NCI-H1417 treated with DMSO at 0.1 percent for 48 hours (cell line): ENCODE measurements around the gene CCS.
"Not testable (repeated sequence)": the region's sequence is repeated elsewhere in the genome, so short reads cannot be mapped to it uniquely, and the experiment has no call there.

Experiments used
- DNase-seq: peaks from one replicate; lab custom pipeline; 2025; lab: John Stamatoyannopoulos, UW

The CCS gene

DNA sequence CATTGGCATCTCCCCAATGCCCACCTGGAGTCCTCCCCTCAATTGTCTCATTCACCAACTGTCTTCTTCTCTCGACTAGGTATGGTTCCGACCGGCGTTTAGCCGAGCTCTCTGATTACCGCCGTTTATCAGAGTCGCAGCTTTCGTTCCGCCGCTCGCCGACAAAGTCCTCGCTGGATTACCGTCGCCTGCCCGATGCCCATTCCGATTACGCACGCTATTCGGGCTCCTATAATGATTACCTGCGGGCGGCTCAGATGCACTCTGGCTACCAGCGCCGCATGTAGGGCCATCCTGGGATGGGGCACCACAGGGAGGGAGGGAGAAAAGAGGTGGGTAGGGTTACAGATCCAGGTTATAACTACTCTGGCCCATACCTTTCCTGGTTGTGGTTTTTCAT is 33.4 kb downstream of the CCS start:
- DNase-seq: no peak

GRCh38 chr11:66626926-66627325 is 33.9 kb downstream of the CCS start:
- DNase-seq: no peak

DNA sequence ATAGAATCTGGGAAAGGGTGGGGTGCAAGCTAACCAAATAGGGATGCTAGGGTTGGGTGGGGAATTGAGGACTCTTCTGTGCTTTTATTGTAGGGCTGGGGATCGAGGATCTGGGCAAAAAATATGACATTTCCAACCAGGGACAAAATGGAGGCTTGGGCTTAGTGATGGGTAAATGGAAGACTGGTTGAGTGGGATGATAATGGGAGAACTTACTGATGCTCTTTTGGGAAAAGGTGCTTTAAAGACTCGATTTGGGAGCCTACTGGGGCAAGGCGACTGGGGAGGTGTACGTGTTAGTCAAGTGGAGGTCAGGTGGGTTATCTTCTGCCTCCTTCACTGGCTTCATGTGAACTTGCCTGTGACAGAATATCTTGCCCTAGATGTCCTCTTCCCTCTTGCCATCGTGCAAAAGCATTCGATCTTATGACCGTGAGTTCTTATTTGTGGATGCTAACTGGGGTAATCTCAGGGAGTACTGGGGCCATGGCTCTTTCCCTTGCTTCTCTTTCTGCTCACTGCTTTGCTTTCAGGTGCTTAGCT is 35.1 kb downstream of the CCS start:
- DNase-seq: no peak

GRCh38 chr11:66629356-66629755 is 36.4 kb downstream of the CCS start:
- no peak for DNase-seq

GRCh38 chr11:66631883-66632282 is 38.9 kb downstream of the CCS start:
- DNase-seq: no peak

- DNase-seq: no peak
Measured at GRCh38 chr11:66632952-66633351, 40.0 kb downstream of the CCS start.

GRCh38 chr11:66636411-66636810 is 43.4 kb downstream of the CCS start:
- no peak for DNase-seq

GRCh38 chr11:66637557-66638176 is 44.7 kb downstream of the CCS start:
- DNase-seq: no peak

DNA sequence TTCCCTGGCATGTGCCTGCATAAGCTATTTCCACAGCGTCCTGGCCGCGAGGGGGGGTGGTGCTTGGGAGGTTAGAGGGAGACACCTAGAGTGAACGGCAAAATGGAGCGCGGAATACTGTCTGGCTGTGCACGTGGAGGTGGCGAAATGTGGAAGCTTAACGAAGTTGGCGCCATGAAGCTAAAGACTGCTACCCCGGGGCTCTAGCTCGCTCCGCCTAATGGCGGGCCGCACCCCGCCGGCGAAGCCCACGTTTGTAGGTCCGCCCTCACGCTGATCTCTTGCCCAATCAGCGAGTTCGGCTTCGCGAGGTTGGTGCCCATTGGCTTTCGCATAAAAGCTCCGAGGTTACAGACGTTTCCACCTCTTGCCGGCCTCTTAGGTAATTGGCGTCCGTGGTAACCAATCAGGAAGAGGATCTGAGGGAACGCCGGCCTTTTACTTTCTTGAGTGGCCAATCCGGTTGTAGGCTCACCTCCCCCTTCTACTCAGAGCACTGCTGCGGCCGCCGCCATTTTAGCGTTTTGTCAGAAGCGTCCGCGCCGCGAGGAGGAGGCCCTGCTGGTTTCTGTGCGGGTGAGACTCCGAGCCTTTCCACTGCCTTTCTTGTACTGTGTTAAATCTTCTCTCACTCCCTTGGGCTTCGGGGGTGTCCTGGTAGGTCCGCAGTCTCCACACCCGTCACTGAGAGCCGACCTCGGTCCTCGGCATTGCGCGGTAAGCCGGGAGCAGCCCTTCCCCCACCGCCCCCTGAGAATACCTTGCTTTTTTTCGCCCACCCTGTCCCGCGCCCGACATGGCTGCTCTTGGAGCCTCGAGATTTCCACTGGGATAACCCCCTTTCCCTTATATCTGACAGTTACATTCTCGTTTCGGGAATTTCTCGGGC is 45.4 kb downstream of the CCS start, which contains the start of gene RBM4:
Gene RBM4 (plus strand): TSS at position 527 of the 889 bp plus-strand sequence. CDS start 1,009 bp downstream, outside the sequence.
- DNase-seq: peak; percentile 99

- no peak for DNase-seq
Measured at GRCh38 chr11:66639066-66639813, 46.3 kb downstream of the CCS start.

DNA sequence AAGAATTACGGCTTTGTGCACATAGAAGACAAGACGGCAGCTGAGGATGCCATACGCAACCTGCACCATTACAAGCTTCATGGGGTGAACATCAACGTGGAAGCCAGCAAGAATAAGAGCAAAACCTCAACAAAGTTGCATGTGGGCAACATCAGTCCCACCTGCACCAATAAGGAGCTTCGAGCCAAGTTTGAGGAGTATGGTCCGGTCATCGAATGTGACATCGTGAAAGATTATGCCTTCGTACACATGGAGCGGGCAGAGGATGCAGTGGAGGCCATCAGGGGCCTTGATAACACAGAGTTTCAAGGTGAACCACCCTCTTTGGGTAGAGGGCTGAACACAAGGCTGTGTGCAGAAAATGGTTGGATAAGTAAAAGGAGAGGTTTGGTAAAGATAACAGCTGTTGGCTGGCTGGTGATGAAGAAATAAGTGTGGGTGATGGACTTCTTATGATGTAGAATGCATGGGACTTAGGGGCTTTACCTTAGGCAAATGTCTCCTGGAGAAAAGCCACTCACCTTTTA is 46.9 kb downstream of the CCS start:
- DNase-seq: not testable (repeated sequence)

GRCh38 chr11:66641834-66642233 is 48.8 kb downstream of the CCS start:
- DNase-seq: no peak

- no peak for DNase-seq
Measured at GRCh38 chr11:66643745-66644437, 50.9 kb downstream of the CCS start.

DNA sequence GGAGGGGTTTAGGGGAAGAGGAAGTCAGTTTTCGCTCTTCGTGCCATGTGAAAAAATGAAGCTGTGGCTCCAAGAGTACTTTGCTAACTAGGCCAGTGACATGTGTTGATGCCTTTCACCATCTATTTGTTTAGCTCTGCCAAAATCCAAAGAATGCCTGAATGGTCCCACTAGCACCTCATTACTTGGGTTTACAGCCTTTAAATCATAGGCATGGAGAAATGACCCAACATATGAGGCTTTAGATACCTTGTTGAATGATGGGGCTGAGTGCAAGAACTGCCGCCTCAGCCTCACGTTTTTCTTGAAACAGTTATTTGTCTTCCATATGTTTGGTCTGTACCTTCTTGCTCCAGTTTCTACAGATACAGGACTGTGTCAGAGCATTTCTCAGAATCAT is 53.8 kb downstream of the CCS start:
- no peak for DNase-seq

DNA sequence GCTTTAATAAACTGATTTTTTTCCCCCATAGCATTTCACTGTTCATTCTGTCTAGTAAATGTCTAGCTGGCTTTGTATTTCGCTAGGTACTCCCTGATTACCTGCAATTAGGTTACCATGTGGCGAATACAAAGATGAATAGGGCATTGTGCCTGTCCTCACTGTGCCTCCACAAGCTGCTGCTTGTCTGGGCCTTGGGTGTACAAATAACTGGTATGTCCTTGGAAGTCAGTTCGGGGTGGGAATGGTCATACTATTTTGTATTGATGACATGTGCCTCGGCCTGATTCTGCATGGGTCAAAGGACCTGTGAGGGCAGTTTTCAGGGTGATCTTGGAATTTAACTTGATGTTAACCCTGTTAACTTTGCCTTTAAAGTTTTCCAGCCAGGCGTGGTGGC is 56.9 kb downstream of the CCS start:
- no peak for DNase-seq

- DNase-seq: no peak
Measured at GRCh38 chr11:66651016-66651415, 58.0 kb downstream of the CCS start.

DNA sequence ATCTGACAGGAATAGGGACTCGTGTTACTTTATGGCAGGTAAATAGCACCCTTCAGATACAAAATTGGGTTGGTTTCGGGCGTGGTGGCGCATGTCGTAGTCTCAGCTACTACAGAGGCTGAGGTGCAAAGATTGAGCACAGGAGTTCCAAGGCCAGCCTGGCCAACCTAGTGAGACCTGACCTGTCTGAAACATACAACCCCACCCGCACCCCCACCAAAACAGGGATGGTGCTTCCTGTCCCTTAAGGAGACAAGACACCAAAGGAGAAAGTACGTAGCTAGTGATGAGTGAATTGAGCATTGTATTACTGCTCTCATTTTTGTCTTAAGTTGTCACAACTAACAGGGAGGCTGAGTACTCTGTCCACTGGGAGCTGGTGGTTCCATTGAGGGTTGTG is 59.7 kb downstream of the CCS start:
- no peak for DNase-seq

DNA sequence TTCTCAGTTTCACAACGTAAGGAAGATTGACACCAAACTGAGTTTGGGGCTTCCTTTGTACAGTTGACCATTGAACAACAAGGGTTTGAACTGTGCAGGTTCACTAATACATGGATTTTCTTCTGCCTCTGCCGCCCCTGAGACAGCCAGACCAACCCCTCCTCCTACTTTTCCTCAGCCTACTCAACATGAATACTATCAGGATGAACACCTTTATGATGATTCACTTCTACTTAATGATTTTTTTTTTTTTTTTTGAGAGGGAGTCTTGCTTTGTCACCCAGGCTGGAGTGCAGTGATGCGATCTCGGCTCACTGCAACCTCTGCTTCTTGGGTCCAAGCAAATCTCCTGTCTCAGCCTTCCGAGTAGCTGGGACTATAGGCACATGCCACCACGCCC is 60.1 kb downstream of the CCS start:
- no peak for DNase-seq
